Keratinocyte (primary cell): ENCODE measurements around the gene PDE6G. TPM values are rescaled to one million over a fixed set of nuclear protein-coding genes. Genes with fewer than 3 reads are reported as not detected.

Source experiments
- DNase-seq: peaks from one replicate; pipeline ENCODE4 v3.0.0-alpha.2; 2011; ENCODE audit warnings: low read depth, missing footprints, low spot score
- FAIRE-seq: peaks from 2 replicates; lab custom pipeline; 2011; peaks lifted over from hg19 to GRCh38; lab: Jason Lieb, UNC
- H2AFZ ChIP-seq: 2 replicates; pipeline ENCODE4 v1.6.0; 2012; ENCODE audit warnings: low read length, control low read depth, inconsistent platforms; ENCODE audit not compliant: control insufficient read depth
- H3K27ac ChIP-seq: 2 replicates; pipeline ENCODE4 v1.5.1; 2011; ENCODE audit warnings: low read length; ENCODE audit not compliant: control insufficient read depth, insufficient read depth
- H3K27me3 ChIP-seq: 3 replicates; pipeline ENCODE4 v1.6.0; 2011; ENCODE audit warnings: low read length; ENCODE audit not compliant: control insufficient read depth, insufficient read depth; ENCODE audit errors: extremely low read depth
- H3K36me3 ChIP-seq, 2 experiments: 2 replicates in 1 of 2; 3 replicates in 1 of 2; pipeline ENCODE4 v1.5.1; 2011; ENCODE audit warnings: low read length in 2 of 2, mild to moderate bottlenecking in 1 of 2; ENCODE audit not compliant: control insufficient read depth in 2 of 2, insufficient read depth in 2 of 2; ENCODE audit errors: extremely low read depth in 1 of 2
- H3K4me1 ChIP-seq: 3 replicates; pipeline ENCODE4 v1.5.1; 2011; ENCODE audit warnings: low read length; ENCODE audit not compliant: control insufficient read depth, insufficient read depth; ENCODE audit errors: extremely low read depth
- H3K4me2 ChIP-seq: 3 replicates; pipeline ENCODE4 v1.6.0; 2011; ENCODE audit warnings: low read depth, low read length; ENCODE audit not compliant: control insufficient read depth, insufficient read depth; ENCODE audit errors: extremely low read depth
- H3K4me3 ChIP-seq, 3 experiments: fragments of 200-600 bp in 1 of 3; sonication (generic) in 1 of 3; 2 replicates in 2 of 3; 3 replicates in 1 of 3; pipeline ENCODE4 v1.5.1; 2011 to 2016; ENCODE audit warnings: low read length in 3 of 3, mild to moderate bottlenecking in 3 of 3, control low read depth in 2 of 3, inconsistent platforms in 1 of 3, low read depth in 1 of 3, mixed read lengths in 1 of 3, mixed run types in 1 of 3, moderate library complexity in 1 of 3; ENCODE audit not compliant: control insufficient read depth in 2 of 3, insufficient read depth in 2 of 3; ENCODE audit errors: extremely low read depth in 1 of 3
- H3K79me2 ChIP-seq: 2 replicates; pipeline ENCODE4 v1.6.0; 2012; ENCODE audit warnings: low read length; ENCODE audit not compliant: control insufficient read depth, insufficient read depth
- H3K9ac ChIP-seq: 3 replicates; pipeline ENCODE4 v1.6.0; 2011; ENCODE audit warnings: low read length; ENCODE audit not compliant: control insufficient read depth, insufficient read depth; ENCODE audit errors: extremely low read depth
- H3K9me1 ChIP-seq: 3 replicates; pipeline ENCODE4 v1.6.0; 2011; ENCODE audit warnings: low read length; ENCODE audit not compliant: control insufficient read depth, insufficient read depth; ENCODE audit errors: extremely low read depth
- H3K9me3 ChIP-seq: 2 replicates; pipeline ENCODE4 v1.5.1; 2012; ENCODE audit warnings: low read depth, low read length; ENCODE audit not compliant: control insufficient read depth
- H4K20me1 ChIP-seq: 3 replicates; pipeline ENCODE4 v1.6.0; 2011; ENCODE audit warnings: low read length; ENCODE audit not compliant: control insufficient read depth, insufficient read depth; ENCODE audit errors: extremely low read depth
- EZH2 ChIP-seq: IDR thresholded peaks from one replicate; pipeline ENCODE4 v1.6.1; 2012; ENCODE audit warnings: inconsistent platforms, mild to moderate bottlenecking, low read length, moderate library complexity
- dilution Hi-C: fragments of 300-500 bp; cut with MboI; formaldehyde crosslinking; loops from one replicate; pipeline ENCODE4 v1.7.0; 2020; ENCODE audit warnings: low sequenced_read_pairs; ENCODE audit not compliant: extremely low pct_ligation_motif_present
- polyA plus RNA-seq, 5 experiments: library from polyadenylated mRNA; depleted of rRNA in 3 of 5; stranded (reverse) in 3 of 5; stranded (forward) in 1 of 5; unstranded in 1 of 5; fragments of >200 nt; gene quantifications; 1 replicate in 1 of 5; 2 replicates in 3 of 5; 3 replicates in 1 of 5; pipeline versions ENCODE4 v1.2.1 to v1.2.3, GENCODE V29; 2011 to 2012; ENCODE audit warnings: missing spikeins in 2 of 5, low read depth in 1 of 5, low replicate concordance in 1 of 5
- TF ChIP-seq, protein P1 (sequence below), 3 experiments: IDR thresholded peaks in 1 of 3; conservative IDR thresholded peaks in 1 of 3; optimal IDR thresholded peaks in 1 of 3; 2 replicates in 2 of 3; 3 replicates in 1 of 3; pipeline versions ENCODE3 to v1.5.1; 2011; ENCODE audit warnings: low read length in 3 of 3, mild to moderate bottlenecking in 3 of 3, moderate library complexity in 2 of 3, control low read depth in 1 of 3, inconsistent platforms in 1 of 3; ENCODE audit not compliant: insufficient read depth in 2 of 3; ENCODE audit errors: extremely low read depth in 1 of 3

PDE6G gene
- polyA plus RNA-seq, 1 donor (not counting 4 experiments of a cell fraction or from before 2014, with no cell fraction given) = not detected

DNA sequence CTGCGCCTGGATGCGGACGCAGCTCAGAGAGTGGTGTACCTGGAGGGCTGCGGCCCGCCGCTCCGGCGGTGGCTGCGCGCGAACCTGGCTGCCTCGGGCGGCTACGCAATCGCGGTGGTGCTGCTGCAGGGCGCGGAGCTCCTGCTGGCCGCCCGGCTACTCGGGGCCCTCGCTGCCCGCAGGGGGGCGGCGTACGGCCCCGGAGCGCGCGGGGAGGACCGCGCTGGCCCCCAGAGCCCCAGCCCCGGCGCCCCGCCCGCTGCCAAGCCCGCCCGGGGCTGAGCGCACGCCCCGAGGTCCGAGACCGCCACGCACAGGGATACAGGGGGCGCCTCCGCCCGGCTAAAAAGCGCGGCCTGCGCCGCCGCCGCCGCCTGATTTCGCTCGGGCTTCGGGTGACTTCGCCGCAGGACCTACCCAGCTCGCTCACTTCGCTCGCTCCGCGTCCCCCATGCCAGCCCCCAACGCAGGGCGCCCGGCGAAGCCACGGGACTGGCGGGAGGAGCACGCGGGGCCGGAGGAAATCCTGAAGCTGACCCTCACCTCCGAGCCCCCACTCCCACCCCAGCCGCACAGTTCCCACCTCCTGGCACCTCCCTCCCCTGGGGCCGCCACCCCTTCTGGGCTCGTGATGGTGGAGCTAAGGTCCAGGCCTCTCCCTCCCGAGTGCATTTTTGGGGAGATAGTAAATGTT lies 8.2 kb downstream of the PDE6G start:
- peak; percentile 19 for TF ChIP-seq EZH2
- TF ChIP-seq, protein P1, sequence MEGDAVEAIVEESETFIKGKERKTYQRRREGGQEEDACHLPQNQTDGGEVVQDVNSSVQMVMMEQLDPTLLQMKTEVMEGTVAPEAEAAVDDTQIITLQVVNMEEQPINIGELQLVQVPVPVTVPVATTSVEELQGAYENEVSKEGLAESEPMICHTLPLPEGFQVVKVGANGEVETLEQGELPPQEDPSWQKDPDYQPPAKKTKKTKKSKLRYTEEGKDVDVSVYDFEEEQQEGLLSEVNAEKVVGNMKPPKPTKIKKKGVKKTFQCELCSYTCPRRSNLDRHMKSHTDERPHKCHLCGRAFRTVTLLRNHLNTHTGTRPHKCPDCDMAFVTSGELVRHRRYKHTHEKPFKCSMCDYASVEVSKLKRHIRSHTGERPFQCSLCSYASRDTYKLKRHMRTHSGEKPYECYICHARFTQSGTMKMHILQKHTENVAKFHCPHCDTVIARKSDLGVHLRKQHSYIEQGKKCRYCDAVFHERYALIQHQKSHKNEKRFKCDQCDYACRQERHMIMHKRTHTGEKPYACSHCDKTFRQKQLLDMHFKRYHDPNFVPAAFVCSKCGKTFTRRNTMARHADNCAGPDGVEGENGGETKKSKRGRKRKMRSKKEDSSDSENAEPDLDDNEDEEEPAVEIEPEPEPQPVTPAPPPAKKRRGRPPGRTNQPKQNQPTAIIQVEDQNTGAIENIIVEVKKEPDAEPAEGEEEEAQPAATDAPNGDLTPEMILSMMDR (optimal IDR thresholded peaks at IDR 0.05 in 1 of 3, IDR thresholded peaks at IDR 0.05 in 1 of 3, conservative IDR thresholded peaks at IDR 0.05 in 1 of 3; ENCODE audit: extremely low read depth in 1 of 3, insufficient read depth in 2 of 3, low read length in 3 of 3) = no peak
- peaks cover 4% of the 10 kb centered on the region for H4K20me1 ChIP-seq
- dilution Hi-C loops = no loop called here
- H3K27ac ChIP-seq = no peak overlapping the region
- DNase-seq (no peak), FAIRE-seq (no peak)
- no peaks in the 10 kb centered on the region for H3K9me1 ChIP-seq
- H3K9ac ChIP-seq = no peak overlapping the region
- H3K36me3 ChIP-seq = peaks cover 0 to 3% of the 10 kb centered on the region in 2 experiments
- H3K4me1 ChIP-seq = no peaks in the 10 kb centered on the region
- no peak overlapping the region for H3K4me3 ChIP-seq
- no peaks in the 10 kb centered on the region for H3K9me3 ChIP-seq
- H3K4me2 ChIP-seq = no peak overlapping the region
- no peaks in the 10 kb centered on the region for H3K79me2 ChIP-seq
- H3K27me3 ChIP-seq = peaks cover 25% of the 10 kb centered on the region
- H2AFZ ChIP-seq = no peak overlapping the region

DNA sequence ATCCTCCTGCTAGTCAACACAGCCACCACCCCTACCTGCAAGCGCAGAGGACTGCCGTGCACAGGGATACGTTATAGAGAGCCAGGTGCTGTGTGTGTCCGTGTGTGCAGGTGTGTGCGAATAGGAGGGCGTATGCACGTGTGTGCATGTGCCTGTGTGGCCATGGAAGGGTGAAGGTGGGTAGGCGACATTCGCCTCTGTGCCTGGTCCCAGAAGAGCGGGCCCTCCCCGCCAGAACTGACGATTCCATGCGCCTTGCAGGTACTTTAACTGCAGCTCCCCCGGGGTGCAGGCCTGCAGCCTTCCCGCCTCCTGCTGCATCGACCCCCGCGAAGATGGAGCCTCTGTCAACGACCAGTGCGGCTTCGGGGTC lies 8.7 kb downstream of the PDE6G start:
- TF ChIP-seq, protein P1 (optimal IDR thresholded peaks at IDR 0.05 in 1 of 3, IDR thresholded peaks at IDR 0.05 in 1 of 3, conservative IDR thresholded peaks at IDR 0.05 in 1 of 3; ENCODE audit: extremely low read depth in 1 of 3, insufficient read depth in 2 of 3, low read length in 3 of 3) = no peak
- TF ChIP-seq EZH2 = peak; percentile 59
- Histone ChIP-seq H3K79me2 (no peaks in the 10 kb centered on the region), H3K9ac (no peak overlapping the region), H3K36me3 (peaks cover 0 to 3% of the 10 kb centered on the region in 2 experiments), H3K4me1 (peaks cover under 1% of the 10 kb centered on the region), H4K20me1 (peaks cover 4% of the 10 kb centered on the region), H3K4me2 (no peak overlapping the region), H3K9me1 (no peaks in the 10 kb centered on the region), H3K4me3 (no peak overlapping the region), H2AFZ (no peak overlapping the region), H3K9me3 (no peaks in the 10 kb centered on the region), H3K27me3 (peaks cover 25% of the 10 kb centered on the region), H3K27ac (no peak overlapping the region)
- DNase-seq (no peak), FAIRE-seq (no peak)
- dilution Hi-C loops = no loop called here
